HG03135 (cell line): ENCODE data around the gene MN1.

Experiments
- ATAC-seq: cut with Tn5 transposase; IDR thresholded peaks from one replicate; pipeline ENCODE4 v1.9.1; 2021; ENCODE audit warnings: mild to moderate bottlenecking, moderate library complexity; ENCODE audit not compliant: unreplicated experiment

MN1 gene

DNA sequence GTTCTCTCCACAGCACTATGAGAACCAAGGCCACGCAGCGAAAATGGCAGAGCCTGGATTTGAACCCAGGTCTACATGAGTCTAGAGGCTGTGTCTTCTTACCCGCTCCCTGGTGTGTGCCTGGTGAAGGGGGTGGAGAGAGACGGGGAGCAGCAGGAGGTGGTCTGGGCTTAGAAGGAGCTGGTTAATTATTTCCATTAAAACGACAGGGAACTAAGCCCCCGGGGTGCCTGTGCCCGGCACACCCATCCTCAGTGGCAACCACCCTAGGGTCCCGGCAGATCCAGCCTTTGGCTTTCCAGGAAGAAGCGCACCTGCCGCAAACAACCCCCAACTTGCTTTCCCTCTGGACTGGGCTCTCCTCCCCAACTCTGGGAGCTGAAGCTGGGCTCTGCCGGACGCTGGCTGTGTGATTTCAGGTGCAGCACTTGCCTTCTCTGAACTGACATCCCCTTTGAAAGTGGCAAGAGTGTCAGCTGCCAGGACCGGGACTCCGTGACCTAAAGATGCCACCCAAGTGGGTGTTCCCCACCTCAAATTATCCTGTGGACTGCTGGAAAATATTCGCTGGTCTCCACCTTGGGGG is 35.8 kb downstream of the MN1 start:
- ATAC-seq: no peak

DNA sequence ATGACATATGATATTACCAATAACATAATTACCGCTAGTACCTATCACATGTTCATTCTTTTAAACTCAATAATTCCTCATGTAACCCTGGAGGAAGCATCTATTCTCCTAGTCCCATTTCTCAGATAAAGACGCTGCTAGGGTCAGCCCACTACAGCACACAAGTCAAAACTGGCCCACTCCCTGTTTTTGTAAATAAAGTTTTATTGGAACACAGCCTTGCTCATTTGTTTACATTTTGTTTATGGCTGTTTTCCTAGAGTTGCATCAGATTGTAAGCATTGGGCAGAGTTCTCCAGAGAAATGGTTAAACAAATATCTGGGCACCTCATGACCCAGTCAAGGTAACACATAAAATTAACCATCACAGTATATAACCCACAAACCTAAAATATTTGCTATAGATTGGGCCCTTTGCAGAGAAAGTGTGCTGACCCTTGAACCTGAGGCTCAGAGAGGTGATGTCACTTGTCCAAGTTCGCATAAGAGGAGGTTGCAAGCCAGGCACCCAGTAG is 36.8 kb downstream of the MN1 start:
- no peak for ATAC-seq

DNA sequence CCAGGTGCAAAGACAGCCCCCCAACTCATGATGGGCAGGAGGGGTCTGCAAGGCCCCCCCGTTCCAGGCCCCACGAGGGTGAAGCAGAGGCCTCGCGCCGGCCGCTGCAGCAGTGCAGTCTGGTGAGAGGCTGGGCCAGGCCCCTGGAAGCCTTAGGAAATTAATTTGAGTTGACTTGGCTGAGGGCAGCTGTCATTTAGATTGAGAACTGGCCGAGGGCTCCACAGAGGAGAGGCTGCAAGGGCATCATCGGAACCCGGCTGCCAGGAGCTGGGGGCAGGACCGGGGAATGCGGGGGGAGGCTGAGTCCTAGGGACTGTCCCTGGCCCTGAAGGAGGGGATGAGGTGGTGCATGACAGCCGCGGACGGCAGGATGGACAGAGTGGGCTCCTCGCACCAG is 39.9 kb downstream of the MN1 start:
- ATAC-seq: no peak

DNA sequence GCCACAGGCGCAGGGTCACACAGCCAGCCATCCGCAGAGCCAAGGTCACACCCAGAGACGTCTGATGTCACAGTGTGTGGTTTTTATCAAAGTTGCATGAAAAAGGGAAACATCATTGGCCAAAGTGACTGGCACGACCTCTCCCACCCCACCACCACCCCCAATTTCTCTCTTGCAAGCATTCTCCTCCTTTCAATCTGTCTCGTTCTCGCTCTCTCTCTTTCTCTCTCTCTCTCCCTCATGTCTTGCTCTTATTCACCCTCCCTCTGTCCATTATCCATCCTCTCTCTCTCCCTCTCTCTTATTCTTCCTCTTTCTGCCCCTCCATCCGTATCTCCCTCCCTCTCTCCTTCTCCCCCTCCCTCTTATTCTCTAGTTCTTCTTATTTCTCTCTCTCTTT is 40.6 kb downstream of the MN1 start:
- no peak for ATAC-seq

DNA sequence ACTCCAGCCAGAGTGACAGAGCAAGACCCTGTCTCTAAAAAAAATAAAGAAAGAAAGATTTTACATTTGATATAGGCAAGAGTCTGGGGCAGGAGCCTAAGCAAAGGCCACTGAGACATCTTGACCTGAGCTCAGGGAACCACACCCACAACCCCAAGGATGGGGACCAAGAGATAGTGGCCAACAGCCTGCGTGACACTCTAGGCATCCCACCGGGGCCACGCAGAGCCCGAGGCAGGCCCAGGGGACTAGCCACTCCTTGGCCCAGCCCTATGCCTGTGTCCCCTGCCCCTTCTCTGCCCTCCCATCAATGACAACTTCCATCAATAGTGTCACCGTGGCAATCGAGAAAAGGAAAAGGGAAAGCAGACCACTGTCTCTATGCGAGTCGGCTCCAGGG is 41.1 kb downstream of the MN1 start:
- ATAC-seq: no peak

DNA sequence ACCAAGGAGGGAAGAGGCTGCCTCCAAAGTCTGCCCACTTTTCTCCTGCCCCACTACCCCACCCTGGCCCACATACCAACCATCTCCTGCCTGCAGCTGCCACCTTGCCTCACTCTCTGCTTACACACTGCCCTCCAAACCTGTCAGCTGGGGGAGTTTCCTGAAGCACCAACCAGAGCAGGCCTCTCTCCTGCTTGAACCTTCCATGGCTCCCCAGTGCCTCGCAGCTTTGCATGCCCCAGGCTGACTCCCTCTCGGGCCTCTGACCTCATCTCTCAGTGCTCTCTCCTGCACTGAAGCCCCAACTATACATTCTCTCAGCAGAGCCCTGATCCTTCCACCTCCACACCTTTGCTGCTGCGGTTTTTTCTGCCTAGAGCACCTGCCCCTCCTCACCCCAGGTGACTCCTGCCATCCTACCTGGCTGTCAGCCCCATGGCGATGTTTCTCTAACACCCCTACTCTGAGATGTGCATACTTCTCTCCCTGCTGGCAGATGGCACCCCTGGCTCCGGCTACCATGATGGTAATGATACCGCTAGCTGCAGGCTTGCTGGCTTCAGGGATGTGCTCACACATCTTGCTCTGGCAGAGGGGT is 43.5 kb downstream of the MN1 start:
- no peak for ATAC-seq

DNA sequence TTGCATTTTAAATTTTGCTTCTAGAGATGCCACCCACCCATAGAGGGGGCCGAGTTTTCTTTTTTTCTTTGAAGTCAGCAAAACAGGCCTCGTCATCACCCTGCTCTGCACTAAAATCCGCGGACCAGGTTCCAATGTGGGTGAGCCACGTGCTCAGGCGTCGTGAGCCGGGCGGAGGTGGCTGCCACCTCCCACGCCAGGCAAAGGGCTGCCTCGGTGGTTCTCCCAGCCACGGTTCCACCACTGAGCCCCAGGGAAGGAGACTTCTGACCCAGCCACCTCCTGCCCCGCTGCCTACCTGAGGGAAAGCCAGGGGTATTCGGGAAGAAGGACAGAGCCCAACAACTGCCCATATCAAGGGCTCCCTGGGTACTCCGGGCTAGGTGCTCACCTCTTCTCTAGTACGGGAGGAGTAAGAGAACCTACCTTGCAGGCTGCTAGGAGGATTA is 45.3 kb downstream of the MN1 start:
- no peak for ATAC-seq

DNA sequence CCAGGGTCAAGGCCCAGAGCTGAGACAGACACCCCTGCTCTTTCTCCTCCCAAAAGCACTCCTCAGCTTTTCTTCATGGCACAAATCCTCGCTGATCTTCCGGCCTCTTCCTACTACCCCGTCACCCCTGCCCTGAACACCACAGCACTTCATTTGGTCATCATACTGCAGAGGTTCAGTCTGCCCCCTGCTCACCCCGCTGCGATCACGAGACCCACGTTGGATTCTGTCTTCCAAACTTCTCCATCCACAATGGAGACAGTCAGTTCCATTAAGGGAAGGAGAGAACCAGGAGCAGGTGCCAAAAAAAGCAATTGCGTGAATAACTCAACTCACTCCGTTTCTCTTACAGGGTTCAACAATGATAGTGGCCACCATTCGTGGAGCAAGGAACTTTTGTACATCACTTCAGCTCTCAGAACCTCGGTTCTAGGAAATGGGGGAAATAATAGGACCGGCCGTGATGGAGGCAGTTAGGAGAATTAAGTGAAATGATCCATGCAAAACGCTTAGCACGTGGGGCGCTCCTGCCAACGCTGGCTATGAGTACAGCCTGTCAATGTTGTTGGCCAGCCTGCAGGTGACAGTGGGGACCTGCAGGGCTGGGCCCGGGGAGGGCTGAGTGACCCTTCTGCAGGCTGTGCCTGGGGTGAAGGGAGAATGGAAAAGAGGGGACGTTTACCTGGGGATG is 45.9 kb downstream of the MN1 start:
- no peak for ATAC-seq

DNA sequence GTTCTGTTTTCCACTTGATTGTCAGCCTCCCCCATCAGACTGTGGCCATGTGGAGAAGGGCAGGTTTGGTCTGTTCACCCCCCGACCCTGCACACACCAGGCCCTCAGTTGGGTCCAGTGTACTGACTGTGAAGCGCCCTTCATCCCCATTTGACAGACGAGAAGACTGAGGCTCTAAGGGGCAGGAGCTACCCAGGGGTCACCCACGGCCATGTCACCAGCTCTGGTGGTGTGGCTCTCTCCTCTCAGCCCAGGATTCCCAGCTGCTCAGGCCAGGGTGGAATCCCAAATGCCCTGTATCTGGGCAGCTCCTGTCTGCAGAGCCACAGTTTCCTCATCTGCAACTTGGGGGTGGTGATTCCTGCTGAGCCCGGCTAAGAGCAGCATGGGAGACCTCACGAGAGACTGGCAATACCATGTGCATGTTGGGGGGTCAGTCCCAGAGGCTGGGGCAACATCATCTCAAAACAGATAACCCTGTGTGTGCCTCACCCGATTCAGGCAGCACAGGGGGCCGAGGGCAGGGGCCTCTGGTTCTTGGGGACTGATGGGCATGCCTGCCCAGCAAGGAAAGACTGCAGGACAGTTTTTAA is 46.6 kb downstream of the MN1 start:
- ATAC-seq: no peak

DNA sequence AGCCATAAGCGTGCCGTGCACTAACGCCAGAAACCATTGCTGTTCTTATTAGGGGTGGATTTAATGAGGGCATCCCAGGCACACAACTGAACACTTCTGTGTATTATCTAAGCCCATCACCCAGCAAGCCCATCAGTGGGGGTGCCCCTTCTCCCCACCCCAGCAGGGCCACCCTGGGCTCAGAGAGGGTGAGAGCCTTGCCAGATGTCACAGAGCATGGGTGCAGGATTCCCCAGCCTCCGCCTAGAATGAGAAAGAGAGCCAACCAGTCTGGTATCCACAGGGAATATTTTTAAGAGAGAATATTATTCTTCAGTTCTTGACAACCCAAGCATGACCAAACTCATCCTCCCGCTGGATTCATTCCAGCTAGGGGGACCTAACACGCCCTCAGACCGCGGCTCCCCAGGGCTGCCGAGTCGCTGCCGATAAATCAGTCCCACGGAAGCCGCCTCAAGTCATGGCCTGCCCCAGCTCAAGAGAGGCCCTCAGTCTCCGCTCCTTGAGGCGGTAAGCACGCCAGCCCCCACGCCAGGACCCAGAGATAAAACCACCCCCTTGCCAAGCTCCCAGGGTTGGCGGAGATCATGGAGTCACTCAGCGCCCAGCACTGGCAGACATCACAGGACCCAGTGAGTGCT is 47.2 kb downstream of the MN1 start:
- ATAC-seq: no peak

DNA sequence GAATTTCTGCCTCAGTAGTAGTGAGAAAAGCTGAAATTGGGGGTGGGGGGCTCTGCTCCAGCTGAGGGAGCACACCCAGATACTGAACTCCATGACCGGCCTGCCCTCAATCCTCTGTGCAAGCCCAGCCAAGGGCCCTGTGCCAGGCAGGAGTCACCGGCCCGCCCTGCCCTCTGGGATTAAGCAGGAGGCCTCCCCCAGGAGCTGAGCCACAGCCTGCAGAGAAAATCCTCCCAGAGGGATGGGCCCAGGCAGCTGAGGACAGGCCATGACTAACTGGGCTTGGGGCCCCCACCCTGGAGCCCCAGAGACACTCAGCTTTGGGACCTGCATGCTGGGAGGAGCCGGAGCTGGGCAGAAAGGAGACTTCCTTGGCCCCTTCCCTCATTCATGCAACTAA is 48.8 kb downstream of the MN1 start:
- ATAC-seq: no peak

DNA sequence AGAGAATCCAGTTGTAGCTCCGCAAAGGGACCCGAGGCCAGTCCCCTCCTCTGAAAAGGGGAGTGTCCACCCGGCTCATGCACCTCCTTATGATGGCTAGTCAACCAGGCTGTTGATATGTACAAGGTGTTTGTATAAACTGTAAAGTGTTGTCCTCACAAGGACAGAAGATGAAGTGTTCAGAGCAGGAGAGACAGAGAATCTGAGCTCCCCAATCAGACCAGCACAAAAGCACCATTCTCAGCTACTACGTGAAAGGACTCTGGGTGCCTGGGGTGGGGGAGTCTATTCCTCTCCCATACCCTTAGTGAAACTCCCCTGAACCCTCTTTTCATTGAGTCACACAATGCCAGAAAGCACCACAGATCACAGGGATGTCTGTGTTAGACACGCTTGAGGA is 49.4 kb downstream of the MN1 start:
- ATAC-seq: no peak

DNA sequence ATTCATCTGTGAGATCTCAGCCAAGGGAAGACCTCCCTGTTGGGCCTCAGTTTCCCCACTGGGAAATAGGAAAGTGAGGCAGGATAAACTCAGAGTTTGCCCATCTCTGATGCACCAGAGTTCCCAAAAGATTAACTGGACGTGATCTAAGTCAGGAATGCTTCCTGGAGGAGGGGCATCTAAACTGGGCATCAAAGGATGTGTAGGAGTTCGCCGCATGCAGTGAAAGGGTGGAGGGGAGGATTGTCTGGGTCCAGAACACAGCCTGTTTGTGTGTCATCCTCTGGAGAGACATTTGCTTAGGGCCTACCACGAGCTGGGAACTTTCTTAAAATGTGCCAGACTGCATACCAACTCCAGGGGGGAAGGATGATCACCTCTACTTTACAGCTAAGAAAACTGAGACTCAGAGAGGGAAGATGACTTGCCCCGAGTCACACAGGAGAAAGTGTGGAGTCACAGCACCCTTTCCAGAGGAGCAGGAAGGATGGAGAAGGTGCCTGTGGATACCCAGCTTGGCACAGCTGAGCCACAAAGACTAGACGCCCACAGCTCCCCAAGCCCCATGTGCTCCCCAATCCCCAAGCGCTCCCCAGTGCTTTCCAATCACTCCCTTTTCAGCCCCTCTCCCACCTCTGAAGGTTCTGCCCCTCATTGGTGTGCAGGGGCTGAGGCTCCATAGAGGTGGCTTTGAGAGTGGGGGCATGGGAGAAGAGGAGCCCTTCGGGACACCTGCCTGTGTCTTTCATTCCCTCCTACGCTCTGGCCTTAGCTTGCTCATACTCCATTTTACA is 50.1 kb downstream of the MN1 start:
- no peak for ATAC-seq

DNA sequence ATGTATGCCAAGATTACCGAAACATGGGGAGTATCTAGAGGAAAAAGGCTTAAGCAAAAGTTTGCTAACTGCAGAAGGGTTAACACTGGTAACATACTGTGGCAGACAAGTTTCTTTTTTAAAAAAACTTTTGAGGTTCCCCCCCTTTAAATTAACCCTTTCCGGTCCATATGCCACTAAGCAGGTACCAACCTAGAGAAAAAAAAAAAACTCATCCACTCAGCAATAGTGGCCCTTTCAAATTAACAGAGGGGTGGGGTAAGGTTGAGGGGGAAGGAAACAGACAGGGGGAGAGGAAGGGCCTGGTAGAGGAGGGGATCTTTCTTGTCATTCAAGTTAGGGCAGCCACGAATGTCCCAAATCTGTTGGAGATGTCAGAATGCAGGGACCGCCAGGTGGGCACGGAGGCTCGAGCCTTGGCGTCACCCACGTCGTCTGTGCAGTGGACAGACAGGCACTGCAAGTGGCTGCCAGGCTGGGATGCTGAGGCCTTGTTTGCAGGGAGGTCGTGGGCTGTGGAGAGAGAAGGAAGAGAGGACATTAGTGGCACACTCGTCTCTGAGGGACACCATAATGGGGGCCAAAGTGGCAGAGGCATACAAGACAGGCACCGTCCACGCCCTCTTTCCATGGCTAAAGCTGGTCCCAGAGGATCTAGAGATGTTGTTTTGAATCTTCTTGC is 50.8 kb downstream of the MN1 start:
- ATAC-seq: no peak

DNA sequence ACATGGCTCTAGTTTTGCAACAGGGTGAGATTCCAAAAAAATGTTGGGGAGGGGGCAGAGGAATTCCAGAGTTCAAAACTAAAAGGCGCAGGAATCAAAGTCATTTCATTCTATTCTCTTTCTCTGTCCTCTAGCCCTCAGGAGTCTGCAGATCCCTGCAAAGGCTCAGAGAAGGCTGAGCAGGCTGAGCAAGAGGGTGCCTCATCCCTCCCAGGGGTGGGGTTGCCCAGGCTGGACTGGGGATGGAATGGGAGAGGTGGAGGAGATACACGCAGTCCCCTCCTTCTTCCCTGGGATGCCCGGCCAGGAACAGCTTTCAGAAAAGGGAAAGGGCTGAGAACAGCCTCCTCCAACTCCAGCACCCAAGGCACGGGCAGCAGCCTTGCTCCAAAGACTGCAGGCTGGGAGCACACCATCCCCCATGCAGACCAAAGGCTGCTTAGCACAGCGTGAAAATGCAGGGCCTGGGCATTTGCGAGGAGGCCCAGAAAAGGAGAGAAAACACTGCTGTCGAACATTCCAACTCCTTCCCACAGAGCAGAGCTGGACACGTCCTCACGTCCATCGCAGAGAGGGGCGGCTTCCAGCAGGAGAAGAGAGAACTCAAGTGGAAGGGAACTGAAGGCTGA is 51.8 kb downstream of the MN1 start:
- no peak for ATAC-seq

DNA sequence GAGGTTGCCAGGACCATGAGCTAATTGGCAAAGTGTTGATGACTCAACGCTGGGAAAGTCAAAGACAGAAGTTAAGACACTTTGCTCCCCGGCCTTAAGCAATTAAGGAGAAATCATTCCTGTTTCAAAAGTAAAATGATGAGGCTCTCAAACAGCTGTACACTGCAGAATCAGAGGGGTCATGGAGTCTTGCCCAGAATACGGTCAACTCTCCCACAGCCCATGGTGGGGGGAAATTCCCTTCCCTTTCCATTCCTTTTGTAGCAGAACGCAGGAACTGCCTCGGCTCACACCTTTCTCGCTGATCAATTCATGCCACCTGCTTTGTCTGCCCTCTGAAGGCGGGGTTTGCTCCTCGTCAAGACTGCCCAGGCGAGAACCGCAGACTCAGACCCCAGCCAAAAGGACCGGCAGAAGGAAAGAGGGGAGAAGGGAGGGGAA is 52.8 kb downstream of the MN1 start:
- ATAC-seq: no peak

DNA sequence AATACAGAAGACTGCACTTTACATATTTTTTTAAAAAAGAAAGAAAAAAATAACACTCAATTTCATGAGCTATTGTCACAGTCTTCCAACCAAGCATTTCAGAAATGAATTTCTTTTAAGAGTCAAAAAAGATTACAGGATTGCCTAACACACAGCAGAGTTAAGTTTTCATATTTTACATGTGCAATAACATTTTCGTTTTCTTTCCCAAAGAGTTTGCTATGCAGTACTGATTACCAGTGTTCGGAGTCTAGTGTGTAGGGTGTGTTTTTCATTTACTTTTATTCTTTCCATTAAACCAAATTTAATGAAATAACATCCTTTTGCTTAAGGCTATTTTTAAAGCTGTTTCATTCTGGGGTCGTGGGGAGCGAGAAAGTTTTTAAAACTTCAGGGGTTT is 53.2 kb downstream of the MN1 start:
- no peak for ATAC-seq

DNA sequence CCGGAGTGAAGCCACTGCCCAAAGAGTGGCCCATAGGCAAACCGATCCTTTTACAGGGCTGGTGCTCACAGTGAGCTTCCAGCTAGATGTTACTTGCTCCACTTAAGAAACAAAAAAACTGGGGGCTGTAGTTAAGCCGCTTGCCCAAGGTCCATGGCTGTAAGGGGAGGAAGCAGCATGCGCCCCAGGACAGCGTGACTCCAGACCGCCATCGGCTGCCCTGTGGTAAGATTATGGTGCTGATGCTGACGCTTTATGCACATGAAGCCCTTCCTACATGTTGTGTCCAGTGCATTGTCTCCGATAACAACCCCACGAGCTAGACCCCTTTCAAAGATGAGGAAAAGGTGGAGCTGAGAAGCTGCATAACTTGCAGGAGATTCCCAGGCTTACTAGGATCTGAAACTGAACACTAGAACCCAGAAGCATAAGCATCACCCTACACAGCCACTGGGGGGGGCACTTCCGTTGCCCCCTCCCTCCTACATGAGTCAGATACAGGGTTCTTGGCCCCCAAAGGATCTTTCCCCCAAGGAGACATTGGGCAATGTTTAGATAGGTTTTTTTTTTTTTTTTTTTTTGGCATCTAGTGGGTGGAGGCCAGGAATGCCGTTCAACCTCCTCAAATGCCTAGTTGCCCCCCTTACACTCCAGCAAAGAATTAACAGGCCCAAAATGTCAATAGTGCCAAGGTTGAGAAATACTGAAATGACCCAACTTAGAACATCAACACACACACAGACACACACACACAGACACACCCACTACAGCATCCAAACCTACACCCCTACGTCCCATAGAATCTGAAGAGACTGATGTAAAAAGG is 53.9 kb downstream of the MN1 start:
- ATAC-seq: no peak

DNA sequence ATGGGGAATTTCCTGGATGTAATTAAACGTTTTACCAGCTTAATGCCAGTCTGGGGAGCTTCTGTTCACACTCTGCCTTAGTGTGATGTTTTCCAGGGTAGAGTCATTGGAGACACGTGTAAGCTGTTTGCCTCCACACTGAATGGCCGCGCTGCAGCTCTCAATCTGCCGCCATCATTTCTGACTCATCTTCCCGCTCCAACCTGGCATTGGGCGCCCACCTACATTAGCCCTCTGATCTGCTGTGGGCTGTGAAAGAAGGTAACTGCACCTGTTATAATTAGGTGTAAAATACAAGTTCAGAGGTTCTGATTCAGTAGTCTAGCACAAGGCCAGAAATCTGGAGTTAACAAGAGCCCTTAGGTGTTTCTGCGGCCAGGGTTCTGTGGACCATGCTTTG is 54.6 kb downstream of the MN1 start:
- no peak for ATAC-seq
